Measurements from ENCODE around the gene FOXP2. TPM values are rescaled to one million over a fixed set of nuclear protein-coding genes. Genes with fewer than 3 reads are reported as not detected.

The FOXP2 gene
- total RNA-seq, 1 donor from 2014 or later: 5.3 TPM

DNA sequence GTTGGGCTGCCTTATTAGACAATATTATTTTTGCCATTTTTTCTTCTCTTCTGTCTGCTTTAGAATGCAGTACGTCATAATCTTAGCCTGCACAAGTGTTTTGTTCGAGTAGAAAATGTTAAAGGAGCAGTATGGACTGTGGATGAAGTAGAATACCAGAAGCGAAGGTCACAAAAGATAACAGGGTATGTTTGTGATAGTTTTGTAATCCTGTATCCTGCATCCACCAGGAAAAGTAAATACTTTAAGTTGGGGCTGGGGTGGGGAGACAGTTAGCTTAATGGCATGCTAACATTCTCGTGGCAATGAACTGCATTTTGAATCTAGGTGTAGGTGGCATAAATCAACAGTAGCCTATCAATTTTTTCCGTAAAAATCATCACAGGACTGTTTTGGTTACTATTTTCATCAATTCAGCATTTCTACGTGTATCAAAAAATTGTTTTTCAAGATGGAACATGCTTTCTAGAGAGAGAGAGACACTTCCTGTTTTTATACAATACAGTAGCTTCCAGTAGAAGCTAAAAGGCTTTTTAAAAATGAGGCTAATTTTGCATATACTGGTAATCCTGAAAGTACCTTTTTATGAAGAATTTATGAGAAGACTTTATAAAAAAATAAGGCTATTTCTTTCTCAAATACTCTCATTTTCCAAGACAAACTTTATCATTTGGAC, 247.5 kb downstream of the FOXP2 start:
- Histone ChIP-seq H3K27me3 (ENCODE audit: control insufficient read depth, insufficient read depth, low read length) (no peaks in the 10 kb centered on the region), H3K4me3 (ENCODE audit: low read depth, low read length) (no peak overlapping the region), H3K36me3 (ENCODE audit: control insufficient read depth, insufficient read depth, low read length) (no peaks in the 10 kb centered on the region)
- TF ChIP-seq, protein P1, sequence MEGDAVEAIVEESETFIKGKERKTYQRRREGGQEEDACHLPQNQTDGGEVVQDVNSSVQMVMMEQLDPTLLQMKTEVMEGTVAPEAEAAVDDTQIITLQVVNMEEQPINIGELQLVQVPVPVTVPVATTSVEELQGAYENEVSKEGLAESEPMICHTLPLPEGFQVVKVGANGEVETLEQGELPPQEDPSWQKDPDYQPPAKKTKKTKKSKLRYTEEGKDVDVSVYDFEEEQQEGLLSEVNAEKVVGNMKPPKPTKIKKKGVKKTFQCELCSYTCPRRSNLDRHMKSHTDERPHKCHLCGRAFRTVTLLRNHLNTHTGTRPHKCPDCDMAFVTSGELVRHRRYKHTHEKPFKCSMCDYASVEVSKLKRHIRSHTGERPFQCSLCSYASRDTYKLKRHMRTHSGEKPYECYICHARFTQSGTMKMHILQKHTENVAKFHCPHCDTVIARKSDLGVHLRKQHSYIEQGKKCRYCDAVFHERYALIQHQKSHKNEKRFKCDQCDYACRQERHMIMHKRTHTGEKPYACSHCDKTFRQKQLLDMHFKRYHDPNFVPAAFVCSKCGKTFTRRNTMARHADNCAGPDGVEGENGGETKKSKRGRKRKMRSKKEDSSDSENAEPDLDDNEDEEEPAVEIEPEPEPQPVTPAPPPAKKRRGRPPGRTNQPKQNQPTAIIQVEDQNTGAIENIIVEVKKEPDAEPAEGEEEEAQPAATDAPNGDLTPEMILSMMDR (IDR thresholded peaks at IDR 0.05; ENCODE audit: insufficient read depth, low read length, severe bottlenecking): no peak
- FAIRE-seq (no peak), DNase-seq (ENCODE audit: low read depth) (no peak)

DNA sequence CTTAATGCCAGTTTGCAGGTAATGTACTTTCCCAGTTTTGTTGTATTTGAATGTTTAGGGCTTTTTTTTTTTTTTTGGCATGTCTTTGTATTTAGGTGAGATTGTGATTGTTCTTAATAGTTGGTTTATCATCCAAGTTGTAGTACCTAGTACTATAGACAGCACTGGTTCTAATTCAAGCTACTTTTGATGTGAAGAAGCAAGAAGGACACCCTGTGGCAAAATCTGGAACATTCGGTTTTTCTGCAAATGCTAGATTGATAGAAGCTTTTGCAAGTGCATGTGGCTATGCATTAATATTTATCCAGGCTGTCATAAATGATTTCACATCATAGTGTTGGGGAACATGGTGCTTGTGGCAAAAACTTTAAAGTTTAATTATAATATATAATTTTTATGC, 248.9 kb downstream of the FOXP2 start:
- FAIRE-seq: no peak
- Histone ChIP-seq H3K36me3 (ENCODE audit: control insufficient read depth, insufficient read depth, low read length) (no peaks in the 10 kb centered on the region), H3K27me3 (ENCODE audit: control insufficient read depth, insufficient read depth, low read length) (no peaks in the 10 kb centered on the region), H3K4me3 (ENCODE audit: low read depth, low read length) (no peak overlapping the region)
- TF ChIP-seq, protein P1 (IDR thresholded peaks at IDR 0.05; ENCODE audit: insufficient read depth, low read length, severe bottlenecking): peak; percentile 32
- DNase-seq (ENCODE audit: low read depth): peak; percentile 50

DNA sequence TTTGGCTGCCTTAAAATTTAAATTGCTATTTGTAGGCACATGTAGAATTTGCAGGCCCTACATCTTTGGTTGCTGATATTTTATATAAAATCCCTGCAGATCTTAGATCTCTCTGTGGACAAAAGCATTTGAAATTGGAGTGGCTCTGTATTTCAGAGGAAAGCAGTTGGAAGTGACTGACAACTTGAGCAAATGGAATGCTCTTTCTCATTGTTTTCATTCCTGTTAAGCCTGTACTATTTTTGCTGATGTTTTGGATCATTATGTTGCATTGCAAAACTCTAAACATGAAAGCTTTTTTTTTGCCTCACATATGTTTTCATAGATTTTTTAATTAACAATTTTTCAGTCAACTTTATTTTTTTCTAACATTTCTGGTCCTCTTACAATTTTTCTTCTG, 256.1 kb downstream of the FOXP2 start:
- TF ChIP-seq, protein P1 (IDR thresholded peaks at IDR 0.05; ENCODE audit: insufficient read depth, low read length, severe bottlenecking): no peak
- Histone ChIP-seq H3K4me3 (ENCODE audit: low read depth, low read length) (no peak overlapping the region), H3K27me3 (ENCODE audit: control insufficient read depth, insufficient read depth, low read length) (no peaks in the 10 kb centered on the region), H3K36me3 (ENCODE audit: control insufficient read depth, insufficient read depth, low read length) (no peaks in the 10 kb centered on the region)
- FAIRE-seq (no peak), DNase-seq (ENCODE audit: low read depth) (no peak)

DNA sequence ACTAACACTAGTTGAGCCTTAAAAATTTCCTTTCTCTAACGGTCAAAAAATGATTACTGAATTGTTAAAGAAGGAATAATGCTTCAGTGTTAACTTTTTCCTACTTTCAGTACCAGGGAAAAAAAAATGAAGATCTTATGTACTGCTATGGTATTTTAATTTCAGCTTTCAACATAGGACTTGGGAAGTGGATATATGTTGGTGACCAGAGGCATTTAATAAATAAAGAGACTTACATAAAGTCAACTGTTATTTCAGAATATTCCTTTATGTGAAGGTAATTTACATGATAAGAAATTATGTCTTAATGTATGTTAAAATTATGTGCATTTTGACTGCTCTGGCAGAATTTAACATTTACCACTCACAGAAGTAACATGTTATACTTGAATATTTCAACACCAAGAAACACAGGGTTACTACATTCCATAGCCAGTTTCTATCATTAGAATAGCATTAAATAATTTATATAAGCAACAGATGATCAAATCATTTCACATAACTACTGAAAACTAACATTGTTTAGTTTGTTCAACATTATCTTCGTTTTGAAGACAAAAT, 257.0 kb downstream of the FOXP2 start:
- H3K36me3 ChIP-seq (ENCODE audit: control insufficient read depth, insufficient read depth, low read length): no peaks in the 10 kb centered on the region
- H3K4me3 ChIP-seq (ENCODE audit: low read depth, low read length): no peak overlapping the region
- FAIRE-seq: no peak
- DNase-seq (ENCODE audit: low read depth): no peak
- TF ChIP-seq, protein P1 (IDR thresholded peaks at IDR 0.05; ENCODE audit: insufficient read depth, low read length, severe bottlenecking): no peak
- H3K27me3 ChIP-seq (ENCODE audit: control insufficient read depth, insufficient read depth, low read length): no peaks in the 10 kb centered on the region

DNA sequence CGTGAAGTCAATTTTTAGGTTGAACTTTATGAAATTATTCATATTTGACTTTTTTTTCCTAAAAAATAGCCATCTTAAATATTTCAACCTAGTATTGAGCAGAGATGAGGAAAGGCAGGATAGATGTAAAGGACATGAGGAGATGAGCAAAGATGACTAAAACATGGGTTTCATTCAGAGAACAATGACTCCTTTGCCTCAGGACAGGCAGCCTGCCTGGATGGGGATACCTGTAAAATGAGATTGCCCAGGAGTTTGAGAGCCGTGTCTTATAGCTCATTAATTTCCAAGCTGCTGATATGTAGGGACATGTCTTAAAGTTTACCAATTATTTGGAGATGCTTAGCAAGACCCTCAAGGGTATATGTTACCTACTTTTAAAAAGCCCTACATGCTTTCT, 263.5 kb downstream of the FOXP2 start:
- DNase-seq (ENCODE audit: low read depth): peak; percentile 22

More for the DNA sequence above, 263.5 kb downstream of the FOXP2 start:
- Histone ChIP-seq H3K36me3 (ENCODE audit: control insufficient read depth, insufficient read depth, low read length) (no peaks in the 10 kb centered on the region), H3K27me3 (ENCODE audit: control insufficient read depth, insufficient read depth, low read length) (no peaks in the 10 kb centered on the region), H3K4me3 (ENCODE audit: low read depth, low read length) (no peak overlapping the region)
- TF ChIP-seq, protein P1 (IDR thresholded peaks at IDR 0.05; ENCODE audit: insufficient read depth, low read length, severe bottlenecking): no peak
- FAIRE-seq: no peak
